MCF 10A (cell line): ENCODE measurements around the gene TIMM29. TPM values are rescaled to one million over a fixed set of nuclear protein-coding genes. Genes with fewer than 3 reads are reported as not detected.
A peak's percentile ranks its signal among the peaks of the same experiment; 100 is the strongest.

Experiments used
- BruUV-seq: library from RNA; stranded (reverse); fragments of 400-500 nt; replicated peaks from 2 replicates; lab custom pipeline; 2021; lab: Mats Ljungman, UMichigan
- CTCF ChIA-PET: fragments of 300-600 bp; sonication (Branson Sonifier 250); formaldehyde crosslinking; extraction: SDS; loops from one replicate; lab custom pipeline; 2021; ENCODE audit warnings: antibody characterized with exemption, inconsistent platforms; lab: Yijun Ruan, JAX
- POLR2A ChIA-PET: fragments of 300-600, 350-650 bp; sonication (Branson Sonifier 250); formaldehyde crosslinking; extraction: SDS; loops from one replicate; lab custom pipeline; 2020; ENCODE audit warnings: antibody characterized with exemption, inconsistent platforms; lab: Yijun Ruan, JAX
- DNase-seq: peaks from one replicate; pipeline ENCODE4 v3.0.0-alpha.2; 2018; ENCODE audit not compliant: unreplicated experiment
- H3K27ac Mint-ChIP-seq: one replicate; pipeline ENCODE4 v1.8.0; 2022; ENCODE audit warnings: mild to moderate bottlenecking, low read depth, mixed read lengths; ENCODE audit not compliant: unreplicated experiment
- H3K27me3 Mint-ChIP-seq: one replicate; pipeline ENCODE4 v1.8.0; 2022; ENCODE audit warnings: mixed read lengths; ENCODE audit not compliant: insufficient read depth, unreplicated experiment
- H3K36me3 Mint-ChIP-seq: one replicate; pipeline ENCODE4 v1.8.0; 2022; ENCODE audit warnings: mild to moderate bottlenecking, moderate library complexity, mixed read lengths; ENCODE audit not compliant: insufficient read depth, unreplicated experiment
- H3K4me1 Mint-ChIP-seq: one replicate; pipeline ENCODE4 v1.8.0; 2022; ENCODE audit warnings: mixed read lengths; ENCODE audit not compliant: insufficient read depth, unreplicated experiment
- H3K4me3 Mint-ChIP-seq: one replicate; pipeline ENCODE4 v1.8.0; 2022; ENCODE audit warnings: mild to moderate bottlenecking, moderate library complexity, mixed read lengths; ENCODE audit not compliant: unreplicated experiment
- H3K9me3 Mint-ChIP-seq: one replicate; pipeline ENCODE4 v1.8.0; 2022; ENCODE audit warnings: mixed read lengths; ENCODE audit not compliant: unreplicated experiment
- CTCF ChIP-seq: fragments of 200-600 bp; IDR thresholded peaks from one replicate; pipeline ENCODE4 v1.8.0; 2022; ENCODE audit warnings: antibody characterized with exemption, mild to moderate bottlenecking; ENCODE audit not compliant: unreplicated experiment
- intact Hi-C: fragments of 100-400 bp; cut with micrococcal nuclease; formaldehyde crosslinking; loops from 2 replicates; pipeline ENCODE4 v1.14.1; 2022
- total RNA-seq: library from RNA; stranded (reverse); gene quantifications from 2 replicates; pipeline ENCODE4 v1.2.3, GENCODE V29; 2022

TIMM29 gene
- total RNA-seq, 1 experiment from 2014 or later = 18.3 TPM

- no peak for DNase-seq
- Mint-ChIP-seq H3K4me1 (no peaks in the 10 kb centered on the region), H3K36me3 (peaks cover 48% of the 10 kb centered on the region), H3K27me3 (no peaks in the 10 kb centered on the region), H3K27ac (peak overlapping the region; percentile 85), H3K4me3 (peak overlapping the region; percentile 95), H3K9me3 (no peaks in the 10 kb centered on the region)
- ChIA-PET CTCF (interaction anchor here (0.8 to 1.4 kb wide), 3 partner anchors 8 to 62 kb away, joined by 3 to 6 read pairs (median 3); no protein-coding TSS in a partner anchor), POLR2A (interaction anchor here (0.6 to 1.9 kb wide), 12 partner anchors 10 to 210 kb away, joined by 3 to 10 read pairs (median 3); partner anchors contain the start of genes DNM2, SMARCA4 and TMED1)
- BruUV-seq = TSS peak; percentile 42
- TF ChIP-seq CTCF = no peak
- intact Hi-C loops = no loop called here
These were observed 665 bp upstream of the TIMM29 start for GRCh38 chr19:10927730-10928562.

GRCh38 chr19:10929402-10929794, 787 bp downstream of the TIMM29 start:
- Mint-ChIP-seq H3K27ac (no peak overlapping the region), H3K9me3 (no peaks in the 10 kb centered on the region), H3K4me3 (peak overlapping the region; percentile 95), H3K36me3 (peaks cover 46% of the 10 kb centered on the region), H3K4me1 (no peaks in the 10 kb centered on the region), H3K27me3 (no peaks in the 10 kb centered on the region)
- BruUV-seq = no TSS peak
- CTCF ChIA-PET = interaction anchor here (0.5 to 2.2 kb wide), 4 partner anchors 13 to 65 kb away, joined by 3 to 9 read pairs (median 4); no protein-coding TSS in a partner anchor
- POLR2A ChIA-PET = interaction anchor here (0.7 to 2.4 kb wide), 8 partner anchors 11 to 996 kb away, joined by 4 to 20 read pairs (median 6); partner anchors contain the start of genes CARM1, DNM2, LDLR and ZNF700
- intact Hi-C loops = no loop called here
- DNase-seq = no peak
- no peak for TF ChIP-seq CTCF

DNA sequence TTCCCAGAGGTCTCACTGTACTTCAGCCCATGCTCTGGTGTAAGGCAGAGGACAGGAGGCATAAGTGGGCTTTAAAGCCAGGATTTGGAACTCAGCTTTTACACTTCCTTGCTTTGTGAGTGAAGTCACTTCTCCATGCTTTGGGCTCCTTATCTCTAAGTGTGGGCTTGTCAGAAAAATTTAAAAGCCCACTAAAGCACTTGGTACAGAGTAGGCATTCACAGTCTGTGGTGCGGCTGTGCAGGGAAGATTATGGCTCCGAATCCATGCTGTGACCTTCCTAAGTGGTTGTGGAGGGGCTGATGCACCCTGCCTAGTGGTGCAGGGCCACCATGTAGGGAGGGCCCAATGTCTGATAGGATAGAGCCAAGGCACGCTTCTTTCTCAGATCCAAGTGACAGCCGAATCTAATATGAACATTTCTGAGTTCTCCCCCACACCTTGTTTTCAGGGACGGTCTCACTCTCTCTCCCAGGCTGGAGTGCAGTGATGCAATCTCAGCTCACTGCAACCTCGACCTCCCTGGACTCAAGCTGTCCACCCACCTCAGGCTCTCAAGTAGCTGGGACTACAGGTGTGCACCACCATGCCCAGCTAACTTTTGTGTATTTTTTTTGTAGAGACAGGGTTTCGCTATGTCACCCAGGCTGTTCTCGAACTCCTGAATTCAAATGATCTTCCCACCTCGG, 6.9 kb downstream of the TIMM29 start:
- H3K27ac Mint-ChIP-seq = no peak overlapping the region
- no peak overlapping the region for H3K4me3 Mint-ChIP-seq
- peaks cover 22% of the 10 kb centered on the region for H3K36me3 Mint-ChIP-seq
- CTCF ChIA-PET = interaction anchor here (0.5 to 2.4 kb wide), 20 partner anchors 8 to 826 kb away, joined by 3 to 13 read pairs (median 3); no protein-coding TSS in a partner anchor
- TF ChIP-seq CTCF = no peak
- intact Hi-C loops = loop anchor here (5.0 kb wide), 2 partner anchors 152 to 262 kb away; partner anchors contain the start of genes KANK2 and LDLR
- no peaks in the 10 kb centered on the region for H3K4me1 Mint-ChIP-seq
- H3K27me3 Mint-ChIP-seq = no peaks in the 10 kb centered on the region
- no peak for DNase-seq
- POLR2A ChIA-PET = interaction anchor here (0.9 to 1.6 kb wide), 2 partner anchors 148 to 154 kb away, joined by 3 to 12 read pairs; partner anchors contain the start of gene LDLR
- no peaks in the 10 kb centered on the region for H3K9me3 Mint-ChIP-seq
- BruUV-seq = no TSS peak
